ENCODE data around the gene GASK1A.

GRCh38 chr3:43043793-43044192 is 64.7 kb downstream of the GASK1A start:
- no peak for TF ChIP-seq CTCF (IDR thresholded peaks at IDR 0.05)
- no peak for TF ChIP-seq POLR2AphosphoS5 (IDR thresholded peaks at IDR 0.05)
- TF ChIP-seq POLR2A (IDR thresholded peaks at IDR 0.05), result no peak
- TF ChIP-seq EP300 (IDR thresholded peaks at IDR 0.05), result no peak

Measured in sigmoid colon (tissue), 4 donors.